WTC11 (cell line): Measurements from ENCODE around the gene NR2F1. TPM values are rescaled to one million over a fixed set of nuclear protein-coding genes. Genes with fewer than 3 reads are reported as not detected.

Experiments used
- ATAC-seq: fragments of 200-7000 bp; cut with Tn5 transposase; 2 replicates; pipeline ENCODE4 v1.10.0; 2021; ENCODE audit warnings: mild to moderate bottlenecking, moderate library complexity
- CTCF ChIA-PET: fragments of 300-600 bp; sonication (Branson Sonifier 250); formaldehyde crosslinking; loops from one replicate; lab custom pipeline; 2021; ENCODE audit warnings: antibody characterized with exemption; lab: Charles Lee
- POLR2A ChIA-PET: fragments of 350-600 bp; sonication (Branson Sonifier 250); formaldehyde crosslinking; loops from one replicate; lab custom pipeline; 2021; ENCODE audit warnings: antibody characterized with exemption; lab: Charles Lee
- DNase-seq: peaks from one replicate; pipeline ENCODE4 v3.0.0; 2021; ENCODE audit warnings: low spot score
- H3K27ac Mint-ChIP-seq: 2 replicates; pipeline ENCODE4 v1.8.0; 2021; ENCODE audit warnings: mixed read lengths
- H3K27me3 Mint-ChIP-seq: 2 replicates; pipeline ENCODE4 v1.8.0; 2021; ENCODE audit warnings: low read depth, mild to moderate bottlenecking, moderate library complexity, mixed read lengths
- H3K36me3 Mint-ChIP-seq: 2 replicates; pipeline ENCODE4 v1.8.0; 2021; ENCODE audit warnings: mixed read lengths
- H3K4me1 Mint-ChIP-seq: 2 replicates; pipeline ENCODE4 v1.8.0; 2022; ENCODE audit warnings: mixed read lengths
- H3K4me3 Mint-ChIP-seq: 2 replicates; pipeline ENCODE4 v1.8.0; 2021; ENCODE audit warnings: mild to moderate bottlenecking, moderate library complexity, mixed read lengths
- H3K9me3 Mint-ChIP-seq: 2 replicates; pipeline ENCODE4 v1.8.0; 2021; ENCODE audit warnings: mixed read lengths
- ESRRA ChIP-seq: sonication (generic); formaldehyde crosslinking; IDR thresholded peaks from 2 replicates; pipeline ENCODE4 v1.8.1; 2022; ENCODE audit warnings: mild to moderate bottlenecking, missing genetic modification reagents, borderline replicate concordance
- FOXK1 ChIP-seq: sonication (generic); formaldehyde crosslinking; IDR thresholded peaks from 2 replicates; pipeline ENCODE4 v1.8.0; 2022; ENCODE audit warnings: mild to moderate bottlenecking, moderate library complexity, missing genetic modification reagents
- NFE2L1 ChIP-seq: sonication (generic); formaldehyde crosslinking; IDR thresholded peaks from 2 replicates; pipeline ENCODE4 v1.8.1; 2023; ENCODE audit warnings: missing genetic modification reagents
- RELA ChIP-seq: sonication (generic); formaldehyde crosslinking; IDR thresholded peaks from 2 replicates; pipeline ENCODE4 v1.8.1; 2022; ENCODE audit warnings: missing genetic modification reagents, mild to moderate bottlenecking, borderline replicate concordance
- RORB ChIP-seq: fragments of 250-450 bp; sonication (Bioruptor Pico); IDR thresholded peaks from 2 replicates; pipeline ENCODE4 v1.9.0; 2021; ENCODE audit warnings: mild to moderate bottlenecking
- TCF7 ChIP-seq: sonication (generic); formaldehyde crosslinking; IDR thresholded peaks from 2 replicates; pipeline ENCODE4 v1.8.0; 2022; ENCODE audit warnings: mild to moderate bottlenecking, low read depth, missing genetic modification reagents, moderate library complexity
- TEAD4 ChIP-seq: sonication (generic); formaldehyde crosslinking; IDR thresholded peaks from 2 replicates; pipeline ENCODE4 v1.8.0; 2022; ENCODE audit warnings: mild to moderate bottlenecking, missing genetic modification reagents
- ZNF219 ChIP-seq: sonication (generic); formaldehyde crosslinking; IDR thresholded peaks from 2 replicates; pipeline ENCODE4 v1.8.0; 2023; ENCODE audit warnings: missing genetic modification reagents, mild to moderate bottlenecking, borderline replicate concordance
- ZNF263 ChIP-seq: sonication (generic); formaldehyde crosslinking; IDR thresholded peaks from 2 replicates; pipeline ENCODE4 v1.8.1; 2022; ENCODE audit warnings: low read depth, mild to moderate bottlenecking, moderate library complexity, missing genetic modification reagents
- total RNA-seq: library from RNA; stranded (reverse); gene quantifications from 3 replicates; pipeline ENCODE4 v1.2.3, GENCODE V29; 2021
- TF ChIP-seq, protein P1 (sequence below): sonication (generic); formaldehyde crosslinking; IDR thresholded peaks from 2 replicates; pipeline ENCODE4 v1.8.0; 2022; ENCODE audit warnings: missing genetic modification reagents
- TF ChIP-seq, protein P2 (sequence below): sonication (generic); formaldehyde crosslinking; IDR thresholded peaks from 2 replicates; pipeline ENCODE4 v1.8.1; 2022; ENCODE audit warnings: mild to moderate bottlenecking, missing genetic modification reagents, moderate library complexity, borderline replicate concordance
- TF ChIP-seq, protein P3 (sequence below): sonication (generic); formaldehyde crosslinking; IDR thresholded peaks from 2 replicates; pipeline ENCODE4 v1.8.1; 2022; ENCODE audit warnings: mild to moderate bottlenecking, moderate library complexity, missing genetic modification reagents
- TF ChIP-seq, protein P4 (sequence below): sonication (generic); formaldehyde crosslinking; IDR thresholded peaks from 2 replicates; pipeline ENCODE4 v1.8.0; 2022; ENCODE audit warnings: mild to moderate bottlenecking, missing genetic modification reagents
- TF ChIP-seq, protein P5 (sequence below): sonication (generic); formaldehyde crosslinking; IDR thresholded peaks from 2 replicates; pipeline ENCODE4 v1.8.0; 2023; ENCODE audit warnings: missing genetic modification reagents, mild to moderate bottlenecking, borderline replicate concordance
- TF ChIP-seq, protein P6 (sequence below): sonication (generic); formaldehyde crosslinking; IDR thresholded peaks from 2 replicates; pipeline ENCODE4 v1.8.0; 2023; ENCODE audit warnings: missing genetic modification reagents
- TF ChIP-seq, protein P7 (sequence below): fragments of 250-450 bp; sonication (Bioruptor Pico); IDR thresholded peaks from 2 replicates; pipeline ENCODE4 v1.9.0; 2021; ENCODE audit warnings: moderate library complexity, mild to moderate bottlenecking, inconsistent platforms, borderline replicate concordance

NR2F1 gene
- total RNA-seq, 1 experiment from 2014 or later, result 0.31 TPM

DNA sequence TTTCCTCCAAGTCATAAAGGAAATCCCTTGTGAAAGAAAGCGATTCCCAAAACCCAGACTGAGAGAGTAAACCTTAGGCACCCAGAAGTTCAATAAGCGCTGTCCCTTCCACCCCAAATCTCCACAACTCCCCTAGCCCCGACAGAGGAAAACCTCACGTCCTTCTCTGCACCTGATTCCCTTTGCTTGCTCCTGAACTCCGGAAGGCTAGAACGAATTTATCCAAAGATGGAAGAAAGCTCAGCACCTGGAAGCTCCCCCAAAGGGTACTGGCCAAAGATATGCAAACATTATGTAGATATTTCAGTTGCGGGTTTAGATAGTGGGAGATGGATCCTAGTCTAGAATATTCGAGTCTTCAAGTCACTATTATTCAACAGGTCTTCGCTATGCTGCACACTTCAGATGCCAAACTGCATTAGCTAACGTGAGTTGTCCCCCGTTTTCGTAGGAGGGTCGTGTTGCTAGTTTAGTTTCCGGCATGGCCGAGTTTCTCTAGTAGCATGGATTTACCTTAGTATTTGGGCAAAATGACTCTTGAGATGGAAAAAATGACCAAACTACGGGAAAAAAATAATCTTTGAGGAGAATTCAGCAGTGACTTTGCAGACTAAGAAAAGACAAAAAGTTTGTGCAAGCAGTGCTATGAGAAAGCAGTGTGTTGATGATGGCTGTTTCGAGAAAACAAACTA, 27.7 kb downstream of the NR2F1 start:
- peaks cover 52% of the 10 kb centered on the region for H3K4me1 Mint-ChIP-seq
- ATAC-seq, result no peak
- peak overlapping the region; percentile 27 for H3K4me3 Mint-ChIP-seq
- ChIA-PET CTCF (interaction anchor here (1.0 kb wide), 1 partner anchor 190 kb away, joined by 9 read pairs; no protein-coding TSS in a partner anchor), POLR2A (no interaction called here)
- no peaks in the 10 kb centered on the region for H3K9me3 Mint-ChIP-seq
- no peaks in the 10 kb centered on the region for H3K36me3 Mint-ChIP-seq
- TF ChIP-seq, protein P1, sequence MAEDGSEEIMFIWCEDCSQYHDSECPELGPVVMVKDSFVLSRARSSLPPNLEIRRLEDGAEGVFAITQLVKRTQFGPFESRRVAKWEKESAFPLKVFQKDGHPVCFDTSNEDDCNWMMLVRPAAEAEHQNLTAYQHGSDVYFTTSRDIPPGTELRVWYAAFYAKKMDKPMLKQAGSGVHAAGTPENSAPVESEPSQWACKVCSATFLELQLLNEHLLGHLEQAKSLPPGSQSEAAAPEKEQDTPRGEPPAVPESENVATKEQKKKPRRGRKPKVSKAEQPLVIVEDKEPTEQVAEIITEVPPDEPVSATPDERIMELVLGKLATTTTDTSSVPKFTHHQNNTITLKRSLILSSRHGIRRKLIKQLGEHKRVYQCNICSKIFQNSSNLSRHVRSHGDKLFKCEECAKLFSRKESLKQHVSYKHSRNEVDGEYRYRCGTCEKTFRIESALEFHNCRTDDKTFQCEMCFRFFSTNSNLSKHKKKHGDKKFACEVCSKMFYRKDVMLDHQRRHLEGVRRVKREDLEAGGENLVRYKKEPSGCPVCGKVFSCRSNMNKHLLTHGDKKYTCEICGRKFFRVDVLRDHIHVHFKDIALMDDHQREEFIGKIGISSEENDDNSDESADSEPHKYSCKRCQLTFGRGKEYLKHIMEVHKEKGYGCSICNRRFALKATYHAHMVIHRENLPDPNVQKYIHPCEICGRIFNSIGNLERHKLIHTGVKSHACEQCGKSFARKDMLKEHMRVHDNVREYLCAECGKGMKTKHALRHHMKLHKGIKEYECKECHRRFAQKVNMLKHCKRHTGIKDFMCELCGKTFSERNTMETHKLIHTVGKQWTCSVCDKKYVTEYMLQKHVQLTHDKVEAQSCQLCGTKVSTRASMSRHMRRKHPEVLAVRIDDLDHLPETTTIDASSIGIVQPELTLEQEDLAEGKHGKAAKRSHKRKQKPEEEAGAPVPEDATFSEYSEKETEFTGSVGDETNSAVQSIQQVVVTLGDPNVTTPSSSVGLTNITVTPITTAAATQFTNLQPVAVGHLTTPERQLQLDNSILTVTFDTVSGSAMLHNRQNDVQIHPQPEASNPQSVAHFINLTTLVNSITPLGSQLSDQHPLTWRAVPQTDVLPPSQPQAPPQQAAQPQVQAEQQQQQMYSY, result no peak
- TF ChIP-seq RORB (CRISPR knock-in tag), result no peak
- no peak for TF ChIP-seq ESRRA (CRISPR knock-in tag)
- TF ChIP-seq NFE2L1 (CRISPR knock-in tag), result no peak
- TF ChIP-seq, protein P2, sequence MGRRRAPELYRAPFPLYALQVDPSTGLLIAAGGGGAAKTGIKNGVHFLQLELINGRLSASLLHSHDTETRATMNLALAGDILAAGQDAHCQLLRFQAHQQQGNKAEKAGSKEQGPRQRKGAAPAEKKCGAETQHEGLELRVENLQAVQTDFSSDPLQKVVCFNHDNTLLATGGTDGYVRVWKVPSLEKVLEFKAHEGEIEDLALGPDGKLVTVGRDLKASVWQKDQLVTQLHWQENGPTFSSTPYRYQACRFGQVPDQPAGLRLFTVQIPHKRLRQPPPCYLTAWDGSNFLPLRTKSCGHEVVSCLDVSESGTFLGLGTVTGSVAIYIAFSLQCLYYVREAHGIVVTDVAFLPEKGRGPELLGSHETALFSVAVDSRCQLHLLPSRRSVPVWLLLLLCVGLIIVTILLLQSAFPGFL (CRISPR knock-in tag), result no peak
- TF ChIP-seq, protein P3, sequence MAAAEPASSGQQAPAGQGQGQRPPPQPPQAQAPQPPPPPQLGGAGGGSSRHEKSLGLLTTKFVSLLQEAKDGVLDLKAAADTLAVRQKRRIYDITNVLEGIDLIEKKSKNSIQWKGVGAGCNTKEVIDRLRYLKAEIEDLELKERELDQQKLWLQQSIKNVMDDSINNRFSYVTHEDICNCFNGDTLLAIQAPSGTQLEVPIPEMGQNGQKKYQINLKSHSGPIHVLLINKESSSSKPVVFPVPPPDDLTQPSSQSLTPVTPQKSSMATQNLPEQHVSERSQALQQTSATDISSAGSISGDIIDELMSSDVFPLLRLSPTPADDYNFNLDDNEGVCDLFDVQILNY (CRISPR knock-in tag), result no peak
- TF ChIP-seq ZNF263 (CRISPR knock-in tag), result no peak
- TF ChIP-seq, protein P4, sequence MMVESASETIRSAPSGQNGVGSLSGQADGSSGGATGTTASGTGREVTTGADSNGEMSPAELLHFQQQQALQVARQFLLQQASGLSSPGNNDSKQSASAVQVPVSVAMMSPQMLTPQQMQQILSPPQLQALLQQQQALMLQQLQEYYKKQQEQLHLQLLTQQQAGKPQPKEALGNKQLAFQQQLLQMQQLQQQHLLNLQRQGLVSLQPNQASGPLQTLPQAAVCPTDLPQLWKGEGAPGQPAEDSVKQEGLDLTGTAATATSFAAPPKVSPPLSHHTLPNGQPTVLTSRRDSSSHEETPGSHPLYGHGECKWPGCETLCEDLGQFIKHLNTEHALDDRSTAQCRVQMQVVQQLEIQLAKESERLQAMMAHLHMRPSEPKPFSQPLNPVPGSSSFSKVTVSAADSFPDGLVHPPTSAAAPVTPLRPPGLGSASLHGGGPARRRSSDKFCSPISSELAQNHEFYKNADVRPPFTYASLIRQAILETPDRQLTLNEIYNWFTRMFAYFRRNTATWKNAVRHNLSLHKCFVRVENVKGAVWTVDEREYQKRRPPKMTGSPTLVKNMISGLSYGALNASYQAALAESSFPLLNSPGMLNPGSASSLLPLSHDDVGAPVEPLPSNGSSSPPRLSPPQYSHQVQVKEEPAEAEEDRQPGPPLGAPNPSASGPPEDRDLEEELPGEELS (CRISPR knock-in tag), result no peak
- TF ChIP-seq ZNF219 (CRISPR knock-in tag), result no peak
- TF ChIP-seq RELA (CRISPR knock-in tag), result no peak
- no peak for TF ChIP-seq TCF7
- no peak for TF ChIP-seq TEAD4 (CRISPR knock-in tag)
- TF ChIP-seq, protein P5, sequence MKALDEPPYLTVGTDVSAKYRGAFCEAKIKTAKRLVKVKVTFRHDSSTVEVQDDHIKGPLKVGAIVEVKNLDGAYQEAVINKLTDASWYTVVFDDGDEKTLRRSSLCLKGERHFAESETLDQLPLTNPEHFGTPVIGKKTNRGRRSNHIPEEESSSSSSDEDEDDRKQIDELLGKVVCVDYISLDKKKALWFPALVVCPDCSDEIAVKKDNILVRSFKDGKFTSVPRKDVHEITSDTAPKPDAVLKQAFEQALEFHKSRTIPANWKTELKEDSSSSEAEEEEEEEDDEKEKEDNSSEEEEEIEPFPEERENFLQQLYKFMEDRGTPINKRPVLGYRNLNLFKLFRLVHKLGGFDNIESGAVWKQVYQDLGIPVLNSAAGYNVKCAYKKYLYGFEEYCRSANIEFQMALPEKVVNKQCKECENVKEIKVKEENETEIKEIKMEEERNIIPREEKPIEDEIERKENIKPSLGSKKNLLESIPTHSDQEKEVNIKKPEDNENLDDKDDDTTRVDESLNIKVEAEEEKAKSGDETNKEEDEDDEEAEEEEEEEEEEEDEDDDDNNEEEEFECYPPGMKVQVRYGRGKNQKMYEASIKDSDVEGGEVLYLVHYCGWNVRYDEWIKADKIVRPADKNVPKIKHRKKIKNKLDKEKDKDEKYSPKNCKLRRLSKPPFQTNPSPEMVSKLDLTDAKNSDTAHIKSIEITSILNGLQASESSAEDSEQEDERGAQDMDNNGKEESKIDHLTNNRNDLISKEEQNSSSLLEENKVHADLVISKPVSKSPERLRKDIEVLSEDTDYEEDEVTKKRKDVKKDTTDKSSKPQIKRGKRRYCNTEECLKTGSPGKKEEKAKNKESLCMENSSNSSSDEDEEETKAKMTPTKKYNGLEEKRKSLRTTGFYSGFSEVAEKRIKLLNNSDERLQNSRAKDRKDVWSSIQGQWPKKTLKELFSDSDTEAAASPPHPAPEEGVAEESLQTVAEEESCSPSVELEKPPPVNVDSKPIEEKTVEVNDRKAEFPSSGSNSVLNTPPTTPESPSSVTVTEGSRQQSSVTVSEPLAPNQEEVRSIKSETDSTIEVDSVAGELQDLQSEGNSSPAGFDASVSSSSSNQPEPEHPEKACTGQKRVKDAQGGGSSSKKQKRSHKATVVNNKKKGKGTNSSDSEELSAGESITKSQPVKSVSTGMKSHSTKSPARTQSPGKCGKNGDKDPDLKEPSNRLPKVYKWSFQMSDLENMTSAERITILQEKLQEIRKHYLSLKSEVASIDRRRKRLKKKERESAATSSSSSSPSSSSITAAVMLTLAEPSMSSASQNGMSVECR (CRISPR knock-in tag), result no peak
- no peak for TF ChIP-seq FOXK1 (CRISPR knock-in tag)
- TF ChIP-seq, protein P6, sequence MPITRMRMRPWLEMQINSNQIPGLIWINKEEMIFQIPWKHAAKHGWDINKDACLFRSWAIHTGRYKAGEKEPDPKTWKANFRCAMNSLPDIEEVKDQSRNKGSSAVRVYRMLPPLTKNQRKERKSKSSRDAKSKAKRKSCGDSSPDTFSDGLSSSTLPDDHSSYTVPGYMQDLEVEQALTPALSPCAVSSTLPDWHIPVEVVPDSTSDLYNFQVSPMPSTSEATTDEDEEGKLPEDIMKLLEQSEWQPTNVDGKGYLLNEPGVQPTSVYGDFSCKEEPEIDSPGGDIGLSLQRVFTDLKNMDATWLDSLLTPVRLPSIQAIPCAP (CRISPR knock-in tag), result no peak
- TF ChIP-seq, protein P7, sequence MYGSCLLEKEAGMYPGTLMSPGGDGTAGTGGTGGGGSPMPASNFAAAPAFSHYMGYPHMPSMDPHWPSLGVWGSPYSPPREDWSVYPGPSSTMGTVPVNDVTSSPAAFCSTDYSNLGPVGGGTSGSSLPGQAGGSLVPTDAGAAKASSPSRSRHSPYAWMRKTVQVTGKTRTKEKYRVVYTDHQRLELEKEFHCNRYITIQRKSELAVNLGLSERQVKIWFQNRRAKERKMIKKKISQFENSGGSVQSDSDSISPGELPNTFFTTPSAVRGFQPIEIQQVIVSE (CRISPR knock-in tag), result no peak
- TF ChIP-seq, all 79 proteins: peak for 0
- Mint-ChIP-seq H3K27me3 (no peaks in the 10 kb centered on the region; the same call in 1 of the 2 replicates), H3K27ac (no peak overlapping the region)
- DNase-seq, result no peak
